Subcutaneous adipose tissue (tissue), 4 donors: Measurements from ENCODE around the gene MUC13. TPM values are rescaled to one million over a fixed set of nuclear protein-coding genes. Genes with fewer than 3 reads are reported as not detected.

Experiments
- CTCF ChIP-seq: fragments of 450-650 bp; IDR thresholded peaks from one replicate; pipeline ENCODE4 v1.5.1; 2016; ENCODE audit warnings: low read depth, mild to moderate bottlenecking, control low read depth, antibody characterized with exemption, moderate library complexity
- total RNA-seq, 4 donors: library from RNA; depleted of rRNA; stranded (reverse); fragments of >200 nt; gene quantifications; one replicate each; pipeline ENCODE4 v1.1.0, GENCODE V29; 2016

Gene MUC13
- total RNA-seq, 4 donors from 2014 or later = 1.7 TPM; not detected in 3

DNA sequence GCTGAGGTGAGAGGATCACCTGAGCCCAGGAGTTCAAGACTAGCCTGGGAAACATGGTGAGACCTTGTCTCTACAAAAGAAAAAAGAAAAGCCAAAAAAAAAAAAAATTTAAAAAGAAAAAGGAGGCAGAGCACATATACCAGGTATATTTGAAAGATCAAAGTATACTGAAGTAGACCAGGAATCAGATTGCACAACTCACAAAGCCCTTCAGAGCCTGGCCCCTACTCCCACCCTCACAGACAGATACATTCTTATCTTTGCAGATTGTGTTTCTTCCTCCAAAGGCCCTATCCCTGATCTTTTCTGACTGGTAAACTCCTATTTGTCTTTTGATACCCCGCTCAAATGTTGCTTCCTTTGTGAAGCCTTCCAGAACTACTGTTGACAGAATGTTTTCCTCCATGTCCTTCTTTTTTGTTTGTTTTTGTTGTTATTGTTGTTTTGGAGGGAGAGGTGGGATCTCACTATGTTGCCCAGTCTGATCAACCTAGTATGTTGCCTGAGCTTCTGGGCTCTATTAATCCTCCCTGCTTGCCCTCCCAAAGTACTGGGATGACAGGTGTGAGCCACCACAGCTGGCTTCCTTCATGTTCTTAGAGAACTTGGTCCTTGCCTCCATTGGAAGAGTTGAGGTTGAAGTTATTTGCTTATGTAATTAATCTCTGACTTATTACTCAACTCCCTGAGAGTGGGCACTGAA is 37.6 kb downstream of the MUC13 start:
- no peak for TF ChIP-seq CTCF

GRCh38 chr3:124895756-124896155 is 38.8 kb downstream of the MUC13 start:
- no peak for TF ChIP-seq CTCF

- no peak for TF ChIP-seq CTCF
Measured at GRCh38 chr3:124893526-124893925, 41.0 kb downstream of the MUC13 start.

DNA sequence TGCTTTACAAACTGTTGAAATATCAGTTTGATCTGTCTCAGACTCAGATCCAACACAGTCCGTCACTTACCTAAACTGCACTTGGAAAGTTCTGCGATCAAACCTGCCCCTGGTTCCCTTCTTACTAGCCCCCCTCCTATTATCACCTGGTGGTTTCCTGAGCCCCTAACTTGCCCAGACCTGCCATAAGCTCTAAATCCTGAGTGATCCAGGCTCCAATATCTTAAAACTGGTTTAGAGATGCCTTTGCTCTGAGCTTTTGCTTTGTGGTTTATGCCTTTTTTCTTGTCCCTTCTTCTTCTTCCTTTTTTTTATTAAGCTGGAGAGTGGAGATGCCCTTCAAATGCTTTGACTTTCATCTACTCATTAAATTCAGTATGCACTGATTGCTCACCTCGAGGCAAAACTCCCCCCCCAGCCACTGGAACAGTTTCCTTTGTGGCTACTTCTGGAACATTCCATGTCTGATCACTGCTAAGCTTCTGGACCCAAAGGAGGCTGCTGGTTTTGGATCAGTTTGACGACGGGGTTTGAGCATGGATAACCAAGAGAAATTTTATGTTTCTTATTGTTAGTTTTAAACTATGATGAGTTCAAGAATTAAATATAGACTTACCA is 43.9 kb downstream of the MUC13 start:
- no peak for TF ChIP-seq CTCF

- no peak for TF ChIP-seq CTCF
Measured at GRCh38 chr3:124888482-124889441, 45.8 kb downstream of the MUC13 start.

DNA sequence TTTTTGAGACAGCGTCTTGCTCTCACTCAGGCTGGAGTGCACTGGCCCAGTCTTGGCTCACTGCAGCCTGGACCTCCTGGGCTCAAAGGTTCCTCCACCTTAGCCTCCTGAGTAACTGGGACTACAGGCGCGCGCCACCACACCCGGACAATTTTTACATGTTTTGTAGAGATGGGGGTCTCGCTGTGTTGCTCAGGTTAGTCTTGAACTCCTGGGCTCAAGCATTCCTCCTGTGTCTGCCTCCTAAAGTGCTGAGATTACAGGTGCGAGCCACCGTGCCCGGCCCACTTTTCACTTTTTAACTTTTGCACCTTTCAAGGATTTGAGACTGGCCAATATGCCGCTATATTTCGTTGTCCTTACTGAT is 46.6 kb downstream of the MUC13 start:
- TF ChIP-seq CTCF = no peak
